BJ (cell line): ENCODE results near the gene RFC3. TPM values are rescaled to one million over a fixed set of nuclear protein-coding genes. Genes with fewer than 3 reads are reported as not detected.
"Not testable (repeated sequence)": the region's sequence is repeated elsewhere in the genome, so short reads cannot be mapped to it uniquely, and the experiment has no call there.

ENCODE experiments used
- CTCF ChIA-PET: fragments of 350-600 bp; formaldehyde crosslinking; extraction: SDS; loops from one replicate; lab custom pipeline; 2021; ENCODE audit warnings: antibody characterized with exemption, inconsistent platforms; lab: Yijun Ruan, JAX
- POLR2A ChIA-PET: fragments of 300-600 bp; sonication (Branson Sonifier 250); formaldehyde crosslinking; extraction: SDS; loops from one replicate; lab custom pipeline; 2021; ENCODE audit warnings: antibody characterized with exemption; lab: Charles Lee
- DNase-seq: peaks from one replicate; pipeline ENCODE4 v3.0.0-alpha.2; 2011; ENCODE audit warnings: low read depth
- H3K27me3 ChIP-seq: 2 replicates; pipeline ENCODE4 v1.6.0; 2011; ENCODE audit warnings: low read length; ENCODE audit not compliant: control insufficient read depth, insufficient read depth
- H3K36me3 ChIP-seq: 2 replicates; pipeline ENCODE4 v1.5.1; 2011; ENCODE audit warnings: low read length; ENCODE audit not compliant: control insufficient read depth, insufficient read depth
- H3K4me3 ChIP-seq: 2 replicates; pipeline ENCODE4 v1.5.1; 2011; ENCODE audit warnings: low read depth, mild to moderate bottlenecking, control low read depth, low read length
- CTCF ChIP-seq: IDR thresholded peaks from 2 replicates; pipeline ENCODE4 v1.5.1; 2011; ENCODE audit warnings: low read depth, mild to moderate bottlenecking, control low read depth, inconsistent platforms, low read length, moderate library complexity; ENCODE audit not compliant: insufficient read depth
- polyA plus RNA-seq: library from polyadenylated mRNA; depleted of rRNA; stranded (reverse); fragments of >200 nt; gene quantifications from 2 replicates; pipeline ENCODE4 v1.2.3, GENCODE V29; 2011

Gene RFC3
- polyA plus RNA-seq, 1 experiment = 4.6 TPM

GRCh38 chr13:33776239-33776881 lies 41.6 kb upstream of the RFC3 start:
- Histone ChIP-seq H3K4me3 (no peak overlapping the region), H3K36me3 (no peaks in the 10 kb centered on the region), H3K27me3 (peaks cover 7% of the 10 kb centered on the region; the same call in 1 of the 2 replicates)
- ChIA-PET POLR2A (no interaction called here), CTCF (interaction anchor here (1.1 kb wide), 1 partner anchor 23 kb away, joined by 3 read pairs; no protein-coding TSS in a partner anchor)
- no peak for DNase-seq
- TF ChIP-seq CTCF = no peak

GRCh38 chr13:33782631-33783030 lies 35.3 kb upstream of the RFC3 start:
- Histone ChIP-seq H3K36me3 (no peaks in the 10 kb centered on the region), H3K4me3 (no peak overlapping the region), H3K27me3 (peaks cover 3% of the 10 kb centered on the region; the same call in 1 of the 2 replicates)
- CTCF ChIA-PET = interaction anchor here (0.7 to 1.1 kb wide), 2 partner anchors 16 to 1524 kb away, joined by 3 read pairs; no protein-coding TSS in a partner anchor
- POLR2A ChIA-PET = no interaction called here
- no peak for DNase-seq
- TF ChIP-seq CTCF = no peak

- CTCF ChIA-PET = interaction anchor here (1.7 kb wide), 1 partner anchor 17 kb away, joined by 5 read pairs; no protein-coding TSS in a partner anchor
- H3K4me3 ChIP-seq, H3K36me3 ChIP-seq, POLR2A ChIA-PET, DNase-seq, H3K27me3 ChIP-seq: not testable (repeated sequence)
These were observed 34.7 kb upstream of the RFC3 start for GRCh38 chr13:33783212-33783611.

- H3K36me3 ChIP-seq = no peaks in the 10 kb centered on the region
- no peak for DNase-seq
- TF ChIP-seq CTCF = no peak
- H3K4me3 ChIP-seq = no peak overlapping the region
- CTCF ChIA-PET = interaction anchor here (1.7 kb wide), 1 partner anchor 16 kb away, joined by 5 read pairs; no protein-coding TSS in a partner anchor
- no peaks in the 10 kb centered on the region for H3K27me3 ChIP-seq
- POLR2A ChIA-PET = interaction anchor here (0.5 kb wide), 1 partner anchor 1006 kb away, joined by 3 read pairs; no protein-coding TSS in a partner anchor
These were observed 33.2 kb upstream of the RFC3 start for GRCh38 chr13:33784738-33785137.

- CTCF ChIA-PET = interaction anchor here (0.5 to 2.6 kb wide), 3 partner anchors 15 to 1797 kb away, joined by 3 to 17 read pairs (median 3); no protein-coding TSS in a partner anchor
- POLR2A ChIA-PET = no interaction called here
These were observed 32.6 kb upstream of the RFC3 start for GRCh38 chr13:33785384-33785783.

More at GRCh38 chr13:33785384-33785783, 32.6 kb upstream of the RFC3 start:
- Histone ChIP-seq H3K27me3 (no peaks in the 10 kb centered on the region), H3K36me3 (no peaks in the 10 kb centered on the region), H3K4me3 (no peak overlapping the region)
- no peak for DNase-seq
- no peak for TF ChIP-seq CTCF
